ENCODE data around the gene GLRX3. TPM values are rescaled to one million over a fixed set of nuclear protein-coding genes. Genes with fewer than 3 reads are reported as not detected.
"Not testable (repeated sequence)": the region's sequence is repeated elsewhere in the genome, so short reads cannot be mapped to it uniquely, and the experiment has no call there.

Gene GLRX3
- total RNA-seq: 100 to 1,000 TPM in 2 of 9 donors, 10 to 100 TPM in 7; 46.5 to 129 (median 73.6) TPM
- 100 to 1,000 TPM in 1 of 3 donors, 10 to 100 TPM in 2; 34.2 to 139 (median 51.6) TPM for polyA plus RNA-seq
- long read RNA-seq, donor 1, transcript GLRX3-201 (11 exons, 1,302 nt): major isoform, 73 of 108 reads
- long read RNA-seq, donor 1, transcript GLRX3-202 (12 exons, 3,827 nt): minor isoform, 10 of 108 reads
- long read RNA-seq, donor 1, partial matches to known transcripts: 20 of 108 reads
- long read RNA-seq, donor 1, other reads (novel, unspliced or antisense): 0 of 108 reads
- long read RNA-seq, donor 2, transcript GLRX3-201 (11 exons, 1,302 nt): major isoform, 31 of 63 reads
- long read RNA-seq, donor 2, partial matches to known transcripts: 29 of 63 reads
- long read RNA-seq, donor 2, other reads (novel, unspliced or antisense): 0 of 63 reads
- long read RNA-seq, donor 3, transcript GLRX3-201 (11 exons, 1,302 nt): major isoform, 44 of 81 reads
- long read RNA-seq, donor 3, transcript GLRX3-202 (12 exons, 3,827 nt): minor isoform, 5 of 81 reads
- long read RNA-seq, donor 3, partial matches to known transcripts: 30 of 81 reads
- long read RNA-seq, donor 3, other reads (novel, unspliced or antisense): 0 of 81 reads
- long read RNA-seq, donor 4, transcript GLRX3-201 (11 exons, 1,302 nt): major isoform, 52 of 78 reads
- long read RNA-seq, donor 4, transcript GLRX3-202 (12 exons, 3,827 nt): minor isoform, 21 of 78 reads
- long read RNA-seq, donor 4, partial matches to known transcripts: 2 of 78 reads
- long read RNA-seq, donor 4, other reads (novel, unspliced or antisense): 3 of 78 reads
- long read RNA-seq, donor 5, transcript GLRX3-201 (11 exons, 1,302 nt): major isoform, 61 of 88 reads
- long read RNA-seq, donor 5, transcript GLRX3-202 (12 exons, 3,827 nt): minor isoform, 19 of 88 reads
- long read RNA-seq, donor 5, partial matches to known transcripts: 2 of 88 reads
- long read RNA-seq, donor 5, other reads (novel, unspliced or antisense): 6 of 88 reads
- long read RNA-seq, donor 6, transcript GLRX3-201 (11 exons, 1,302 nt): major isoform, 33 of 47 reads
- long read RNA-seq, donor 6, transcript GLRX3-202 (12 exons, 3,827 nt): minor isoform, 10 of 47 reads
- long read RNA-seq, donor 6, partial matches to known transcripts: 3 of 47 reads
- long read RNA-seq, donor 6, other reads (novel, unspliced or antisense): 1 of 47 reads
- long read RNA-seq, donor 7, transcript GLRX3-201 (11 exons, 1,302 nt): major isoform, 22 of 51 reads
- long read RNA-seq, donor 7, partial matches to known transcripts: 25 of 51 reads
- long read RNA-seq, donor 7, other reads (novel, unspliced or antisense): 0 of 51 reads
- long read RNA-seq, donor 8, transcript GLRX3-202 (12 exons, 3,827 nt): minor isoform, 7 of 94 reads
- long read RNA-seq, donor 8, transcript GLRX3-201 (11 exons, 1,302 nt): major isoform, 64 of 94 reads
- long read RNA-seq, donor 8, partial matches to known transcripts: 23 of 94 reads
- long read RNA-seq, donor 8, other reads (novel, unspliced or antisense): 0 of 94 reads
- long read RNA-seq, donor 9, transcript GLRX3-202 (12 exons, 3,827 nt): minor isoform, 6 of 60 reads
- long read RNA-seq, donor 9, transcript GLRX3-201 (11 exons, 1,302 nt): major isoform, 38 of 60 reads
- long read RNA-seq, donor 9, partial matches to known transcripts: 15 of 60 reads
- long read RNA-seq, donor 9, other reads (novel, unspliced or antisense): 0 of 60 reads
- long read RNA-seq, donor 10, transcript GLRX3-201 (11 exons, 1,302 nt): major isoform, 15 of 25 reads
- long read RNA-seq, donor 10, partial matches to known transcripts: 6 of 25 reads
- long read RNA-seq, donor 10, other reads (novel, unspliced or antisense): 0 of 25 reads

DNA sequence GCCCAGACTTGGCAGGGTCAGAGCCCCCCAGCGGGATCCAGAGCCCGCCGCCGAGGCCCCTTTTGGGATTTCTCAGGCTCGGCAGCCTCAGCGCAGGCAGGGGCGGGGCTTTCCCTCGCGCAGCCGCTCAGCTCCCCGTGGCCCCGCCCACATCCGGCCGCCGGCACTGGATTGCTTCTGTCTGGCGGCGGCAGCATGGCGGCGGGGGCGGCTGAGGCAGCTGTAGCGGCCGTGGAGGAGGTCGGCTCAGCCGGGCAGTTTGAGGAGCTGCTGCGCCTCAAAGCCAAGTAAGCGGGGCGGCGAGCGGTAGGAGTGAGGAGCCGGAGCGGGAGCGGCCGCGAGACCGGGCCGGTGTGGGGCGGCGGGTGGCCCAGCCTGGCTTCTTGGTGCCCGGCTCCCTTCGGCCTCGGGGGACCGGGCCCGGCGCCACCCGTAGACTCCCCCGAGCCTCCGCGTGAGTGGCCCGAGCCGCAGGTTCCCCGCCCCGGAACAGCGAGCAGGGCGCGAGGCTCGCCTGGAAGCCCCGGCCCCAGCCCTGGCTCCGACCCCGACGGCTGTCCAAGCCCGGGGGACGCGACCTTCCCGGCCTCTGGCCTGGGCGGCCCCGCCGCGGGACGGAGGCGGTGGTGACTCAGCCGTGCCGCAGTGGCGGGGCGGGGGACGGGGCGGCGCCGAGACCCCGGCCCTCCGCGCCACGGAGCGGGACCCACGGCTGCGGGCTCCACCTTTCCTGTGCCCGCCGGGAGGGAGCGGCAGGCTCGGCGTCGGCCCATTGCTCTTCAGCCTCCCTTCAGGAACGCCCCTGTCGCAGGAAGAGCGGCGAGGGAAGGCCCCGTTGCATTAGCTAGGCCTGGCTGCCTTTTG is at the start of gene GLRX3:
Gene GLRX3, plus strand, starts transcription at position 166 of the 864 bp plus-strand sequence. Its CDS starts 30 bp downstream, at position 196.
- Histone ChIP-seq H3K36me3 (replicated peaks in 1 of 2) (no peaks in the 10 kb centered on the region), H3K4me1 (replicated peaks in 1 of 2) (peaks cover 31 to 38% of the 10 kb centered on the region in 2 donors), H3K27me3 (no peaks in the 10 kb centered on the region), H3K4me3 (peak within 1 kb of the TSS; percentile 62 to 100 (median 94)), H3K27ac (peak within 1 kb of the TSS in 4 of 5 donors; percentile 85 to 94 (median 88)), H3K9me3 (replicated peaks in 1 of 3) (no peaks in the 10 kb centered on the region)
- TF ChIP-seq CTCF (IDR thresholded peaks at IDR 0.05): no peak
- TF ChIP-seq POLR2A (IDR thresholded peaks at IDR 0.05): peak in 1 of 2 donors; percentile 79
- intact Hi-C loops (cut with DNase I): loop anchor here in 1 of 2 donors (2.0 kb wide), 1 partner anchor 26 kb away; the partner anchor contains the start of gene C10orf143
- whole genome bisulfite sequencing, 4 donors: 0% methylated on average over 4 to 96 of the region's 96 CpGs
- peak; percentile 82 to 94 (median 89) for DNase-seq

DNA sequence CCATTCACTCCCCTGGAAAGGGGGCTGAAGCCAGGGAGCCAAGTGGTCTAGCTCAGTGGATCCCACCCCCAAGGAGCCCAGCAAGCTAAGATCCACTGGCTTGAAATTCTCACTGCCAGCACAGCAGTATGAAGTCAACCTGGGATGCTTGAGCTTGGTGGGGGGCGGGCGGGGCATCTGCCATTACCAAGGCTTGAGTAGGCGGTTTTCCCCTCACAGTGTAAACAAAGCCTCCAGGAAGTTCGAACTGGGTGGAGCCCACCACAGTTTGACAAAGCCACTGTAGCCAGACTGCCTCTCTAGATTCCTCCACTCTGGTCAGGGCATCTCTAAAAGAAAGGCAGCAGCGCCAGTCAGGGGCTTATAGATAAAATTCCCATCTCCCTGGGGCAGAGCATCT is 45.6 kb upstream of the GLRX3 start:
- H3K36me3 ChIP-seq (replicated peaks in 1 of 2); intact Hi-C loops (cut with DNase I); H3K9me3 ChIP-seq (replicated peaks in 1 of 3); DNase-seq; H3K4me1 ChIP-seq (replicated peaks in 1 of 2); H3K4me3 ChIP-seq; H3K27ac ChIP-seq; H3K27me3 ChIP-seq: not testable (repeated sequence)
- WGBS, 4 donors: 88 to 100% (median 94%) methylated on average over 1 to 5 of the region's 5 CpGs

GRCh38 chr10:130099344-130099743 is 36.8 kb upstream of the GLRX3 start:
- no peak for TF ChIP-seq POLR2A (IDR thresholded peaks at IDR 0.05)
- no peak for TF ChIP-seq CTCF (IDR thresholded peaks at IDR 0.05)
- Histone ChIP-seq H3K4me1 (replicated peaks in 1 of 2) (no peaks in the 10 kb centered on the region), H3K9me3 (replicated peaks in 1 of 3) (no peaks in the 10 kb centered on the region), H3K27me3 (no peaks in the 10 kb centered on the region), H3K4me3 (no peak overlapping the region), H3K27ac (no peak overlapping the region), H3K36me3 (replicated peaks in 1 of 2) (no peaks in the 10 kb centered on the region)
- 93 to 99% (median 95%) methylated on average over 6 of the region's 6 CpGs for WGBS, 4 donors
- no peak for DNase-seq
- intact Hi-C loops (cut with DNase I): no loop called here
